NCI-H748 (cell line): Measurements from ENCODE around the gene TUFM.
"Not testable (repeated sequence)": the region's sequence is repeated elsewhere in the genome, so short reads cannot be mapped to it uniquely, and the experiment has no call there.

Experiments
- DNase-seq: peaks from one replicate; lab custom pipeline; 2025; ENCODE audit not compliant: unreplicated experiment; lab: John Stamatoyannopoulos, UW

The TUFM gene

GRCh38 chr16:28839004-28839639, 7.0 kb downstream of the TUFM start:
- DNase-seq, result no peak

- DNase-seq, result no peak
Measured at GRCh38 chr16:28838558-28838918, 7.6 kb downstream of the TUFM start.

- no peak for DNase-seq
Measured at GRCh38 chr16:28837672-28838557, 8.2 kb downstream of the TUFM start.

GRCh38 chr16:28836761-28837064, 9.4 kb downstream of the TUFM start:
- no peak for DNase-seq

- no peak for DNase-seq
Measured at GRCh38 chr16:28835864-28836760, 10.0 kb downstream of the TUFM start.

GRCh38 chr16:28834873-28835863, 11.0 kb downstream of the TUFM start:
- DNase-seq, result no peak

- DNase-seq, result no peak
Measured at GRCh38 chr16:28834349-28834748, 11.8 kb downstream of the TUFM start.

GRCh38 chr16:28830531-28830930, 15.6 kb downstream of the TUFM start:
- no peak for DNase-seq

GRCh38 chr16:28829747-28830146, 16.4 kb downstream of the TUFM start:
- DNase-seq, result no peak

GRCh38 chr16:28826141-28826540, 20.0 kb downstream of the TUFM start:
- DNase-seq, result no peak

GRCh38 chr16:28824717-28824973, 21.5 kb downstream of the TUFM start:
- no peak for DNase-seq

- DNase-seq, result peak; percentile 94
Measured at GRCh38 chr16:28823873-28824716, 22.1 kb downstream of the TUFM start.

- DNase-seq, result peak; percentile 33
Measured at GRCh38 chr16:28823291-28823872, 22.8 kb downstream of the TUFM start.

GRCh38 chr16:28822520-28823290, 23.4 kb downstream of the TUFM start, which contains the start of gene ATXN2L:
Gene ATXN2L, plus strand, starts transcription at chr16:28822999. Its CDS starts 261 bp downstream, at chr16:28823260.
- DNase-seq, result peak; percentile 94

GRCh38 chr16:28821874-28822519, 24.2 kb downstream of the TUFM start:
- DNase-seq, result peak; percentile 14

- not testable (repeated sequence) for DNase-seq
Measured at GRCh38 chr16:28820546-28820945, 25.6 kb downstream of the TUFM start.

- DNase-seq, result no peak
Measured at GRCh38 chr16:28820016-28820415, 26.1 kb downstream of the TUFM start.
